Nephron (organoid): ENCODE results near the gene IFI44L.

Source experiments
- H3K27ac Mint-ChIP-seq, 3 experiments: 2 replicates each; pipeline ENCODE4 v1.8.0; 2020; ENCODE audit warnings: mixed read lengths in 3 of 3, mild to moderate bottlenecking in 2 of 3, moderate library complexity in 1 of 3
- H3K27me3 Mint-ChIP-seq: 2 replicates; pipeline ENCODE4 v1.8.0; 2021; ENCODE audit warnings: low read depth, mild to moderate bottlenecking, moderate library complexity, mixed read lengths
- H3K36me3 Mint-ChIP-seq: 2 replicates; pipeline ENCODE4 v1.8.0; 2020; ENCODE audit warnings: low read depth, mixed read lengths
- H3K4me1 Mint-ChIP-seq: 2 replicates; pipeline ENCODE4 v1.8.0; 2020; ENCODE audit warnings: mixed read lengths
- H3K4me3 Mint-ChIP-seq, 3 experiments: 2 replicates each; pipeline ENCODE4 v1.8.0; 2020; ENCODE audit warnings: mild to moderate bottlenecking in 3 of 3, mixed read lengths in 3 of 3, moderate library complexity in 2 of 3
- H3K9me3 Mint-ChIP-seq: 2 replicates; pipeline ENCODE4 v1.8.0; 2020; ENCODE audit warnings: mixed read lengths
- TF ChIP-seq, protein P1 (sequence below), 3 experiments: fragments of 200-600 bp; sonication (generic); IDR thresholded peaks; one replicate each; pipeline ENCODE4 v1.5.0; 2021; ENCODE audit warnings: antibody characterized with exemption in 3 of 3; ENCODE audit not compliant: unreplicated experiment in 3 of 3

IFI44L gene

DNA sequence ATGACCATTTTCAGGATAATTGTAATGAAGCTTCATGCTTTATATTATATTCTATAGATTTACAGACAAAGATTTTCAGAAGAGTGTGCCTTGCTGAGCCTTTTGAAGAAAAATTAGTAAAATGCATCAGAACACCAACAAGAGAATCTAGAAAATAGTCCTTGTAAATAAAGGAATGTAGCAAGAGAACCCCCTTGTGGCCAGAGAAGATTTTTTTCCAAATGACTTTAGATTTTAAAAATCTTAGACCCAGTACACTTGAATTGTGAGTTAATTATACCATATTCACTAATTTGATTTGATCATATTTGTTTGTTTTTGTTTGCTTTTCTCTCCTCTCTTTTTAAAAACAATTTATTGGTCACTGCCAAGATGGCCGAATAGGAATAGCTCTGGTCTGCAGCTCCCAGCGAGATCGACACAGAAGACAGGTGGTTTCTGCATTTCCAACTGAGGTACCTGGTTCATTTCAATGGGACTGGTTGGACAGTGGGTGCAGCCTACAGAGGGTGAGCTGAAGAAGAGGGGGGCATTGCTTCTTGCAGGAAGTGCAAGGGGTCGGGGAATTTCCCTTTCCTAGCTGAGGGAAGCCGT lies 12.8 kb upstream of the IFI44L start:
- TF ChIP-seq, protein P1, sequence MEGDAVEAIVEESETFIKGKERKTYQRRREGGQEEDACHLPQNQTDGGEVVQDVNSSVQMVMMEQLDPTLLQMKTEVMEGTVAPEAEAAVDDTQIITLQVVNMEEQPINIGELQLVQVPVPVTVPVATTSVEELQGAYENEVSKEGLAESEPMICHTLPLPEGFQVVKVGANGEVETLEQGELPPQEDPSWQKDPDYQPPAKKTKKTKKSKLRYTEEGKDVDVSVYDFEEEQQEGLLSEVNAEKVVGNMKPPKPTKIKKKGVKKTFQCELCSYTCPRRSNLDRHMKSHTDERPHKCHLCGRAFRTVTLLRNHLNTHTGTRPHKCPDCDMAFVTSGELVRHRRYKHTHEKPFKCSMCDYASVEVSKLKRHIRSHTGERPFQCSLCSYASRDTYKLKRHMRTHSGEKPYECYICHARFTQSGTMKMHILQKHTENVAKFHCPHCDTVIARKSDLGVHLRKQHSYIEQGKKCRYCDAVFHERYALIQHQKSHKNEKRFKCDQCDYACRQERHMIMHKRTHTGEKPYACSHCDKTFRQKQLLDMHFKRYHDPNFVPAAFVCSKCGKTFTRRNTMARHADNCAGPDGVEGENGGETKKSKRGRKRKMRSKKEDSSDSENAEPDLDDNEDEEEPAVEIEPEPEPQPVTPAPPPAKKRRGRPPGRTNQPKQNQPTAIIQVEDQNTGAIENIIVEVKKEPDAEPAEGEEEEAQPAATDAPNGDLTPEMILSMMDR (IDR thresholded peaks at IDR 0.05; ENCODE audit: unreplicated experiment in 3 of 3): peak; percentile 56 to 65 (median 63)
- Mint-ChIP-seq H3K27me3 (peaks cover 4% of the 10 kb centered on the region), H3K27ac (peak overlapping the region in 1 of 3 experiments; percentile 36), H3K9me3 (no peaks in the 10 kb centered on the region), H3K4me3 (no peak overlapping the region), H3K36me3 (no peaks in the 10 kb centered on the region), H3K4me1 (peaks cover 13% of the 10 kb centered on the region)

GRCh38 chr1:78607944-78608343 lies 12.3 kb upstream of the IFI44L start:
- Mint-ChIP-seq H3K4me3 (no peak overlapping the region), H3K9me3 (no peaks in the 10 kb centered on the region), H3K27ac (no peak overlapping the region), H3K27me3 (peaks cover 4% of the 10 kb centered on the region), H3K36me3 (no peaks in the 10 kb centered on the region), H3K4me1 (peaks cover 13% of the 10 kb centered on the region)
- TF ChIP-seq, protein P1 (IDR thresholded peaks at IDR 0.05; ENCODE audit: unreplicated experiment in 3 of 3): no peak

- peak overlapping the region in 2 of 3 experiments; percentile 18 to 33 for H3K4me3 Mint-ChIP-seq
- H3K4me1 Mint-ChIP-seq: peaks cover 32% of the 10 kb centered on the region
- no peaks in the 10 kb centered on the region for H3K36me3 Mint-ChIP-seq
- TF ChIP-seq, protein P1 (IDR thresholded peaks at IDR 0.05; ENCODE audit: unreplicated experiment in 3 of 3): peak; percentile 73 to 88 (median 87)
- no peaks in the 10 kb centered on the region for H3K27me3 Mint-ChIP-seq
- no peaks in the 10 kb centered on the region for H3K9me3 Mint-ChIP-seq
- H3K27ac Mint-ChIP-seq: peak overlapping the region; percentile 43 to 71 (median 58)
These were observed 2.6 kb upstream of the IFI44L start for GRCh38 chr1:78617615-78618026.

- no peaks in the 10 kb centered on the region for H3K36me3 Mint-ChIP-seq
- peaks cover 3% of the 10 kb centered on the region for H3K27me3 Mint-ChIP-seq
- H3K9me3 Mint-ChIP-seq: no peaks in the 10 kb centered on the region
- peak overlapping the region in 2 of 3 experiments; percentile 7 to 43 for H3K4me3 Mint-ChIP-seq
- TF ChIP-seq, protein P1 (IDR thresholded peaks at IDR 0.05; ENCODE audit: unreplicated experiment in 3 of 3): no peak
- peak overlapping the region; percentile 85 to 93 (median 86) for H3K27ac Mint-ChIP-seq
- peaks cover 32% of the 10 kb centered on the region for H3K4me1 Mint-ChIP-seq
These were observed 1.2 kb upstream of the IFI44L start for GRCh38 chr1:78619032-78619431.

DNA sequence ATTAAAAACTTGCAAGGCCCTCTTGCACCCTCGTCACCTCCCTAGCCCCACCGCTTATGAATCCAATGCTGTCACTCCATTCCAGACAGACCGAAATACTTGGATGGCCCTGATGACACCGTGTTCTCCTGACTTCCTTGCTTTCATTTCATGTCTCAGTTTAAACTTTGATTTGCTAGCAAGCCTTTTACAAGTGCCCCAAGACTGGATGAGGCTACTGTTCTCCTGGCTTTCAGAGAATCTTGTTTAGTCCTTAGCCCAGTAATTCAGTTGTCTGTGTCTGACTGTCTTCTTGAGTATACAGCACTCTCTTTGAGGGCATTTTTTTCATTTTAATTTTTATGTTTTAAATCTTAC lies 824 bp upstream of the IFI44L start:
- peak overlapping the region; percentile 85 to 93 (median 86) for H3K27ac Mint-ChIP-seq
- peak overlapping the region in 2 of 3 experiments; percentile 39 to 72 for H3K4me3 Mint-ChIP-seq
- TF ChIP-seq, protein P1 (IDR thresholded peaks at IDR 0.05; ENCODE audit: unreplicated experiment in 3 of 3): no peak
- peaks cover 3% of the 10 kb centered on the region for H3K27me3 Mint-ChIP-seq
- H3K4me1 Mint-ChIP-seq: peaks cover 32% of the 10 kb centered on the region
- no peaks in the 10 kb centered on the region for H3K9me3 Mint-ChIP-seq
- H3K36me3 Mint-ChIP-seq: no peaks in the 10 kb centered on the region

- Mint-ChIP-seq H3K36me3 (no peaks in the 10 kb centered on the region), H3K27me3 (peaks cover 3% of the 10 kb centered on the region), H3K27ac (peak overlapping the region; percentile 85 to 93 (median 86)), H3K4me3 (peak overlapping the region; percentile 62 to 80 (median 72)), H3K4me1 (peaks cover 32% of the 10 kb centered on the region), H3K9me3 (no peaks in the 10 kb centered on the region)
- TF ChIP-seq, protein P1 (IDR thresholded peaks at IDR 0.05; ENCODE audit: unreplicated experiment in 3 of 3): no peak
These were observed 418 bp downstream of the IFI44L start for GRCh38 chr1:78620666-78621065.
